Dermis microvascular lymphatic vessel endothelial cell (primary cell): Measurements from ENCODE around the gene PLEK2. TPM values are rescaled to one million over a fixed set of nuclear protein-coding genes. Genes with fewer than 3 reads are reported as not detected.

Source experiments
- DNase-seq, 2 donors: peaks; one replicate each; pipeline versions ENCODE4 v3.0.0 to v3.0.0-alpha.2; 2010; ENCODE audit warnings: low read depth in 2 of 2
- total RNA-seq: library from RNA; depleted of rRNA; stranded (reverse); fragments of >200 nt; gene quantifications from 2 replicates; pipeline ENCODE4 v1.2.1, GENCODE V29; 2014

The PLEK2 gene
- total RNA-seq, 1 donor from 2014 or later: 5.5 TPM

DNA sequence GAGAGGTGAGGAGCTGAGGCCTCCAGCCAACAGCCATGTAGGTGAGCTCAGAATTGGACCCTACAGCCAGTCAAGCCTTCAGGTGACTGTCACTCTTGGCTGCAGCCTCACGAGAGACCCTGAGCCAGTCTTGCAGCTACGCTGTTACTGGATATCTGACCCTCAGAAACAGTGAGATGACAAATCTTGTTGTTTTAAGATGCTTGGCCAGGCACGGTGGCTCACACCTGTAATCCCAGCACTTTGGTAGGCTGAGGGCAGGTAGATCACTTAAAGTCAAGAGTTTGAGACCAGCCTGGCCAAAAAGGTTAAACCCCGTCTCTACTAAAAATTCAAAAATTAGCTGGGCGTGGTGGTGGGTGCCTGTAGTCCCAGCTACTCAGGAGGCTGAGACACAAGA is 6.2 kb downstream of the PLEK2 start:
- DNase-seq: no peak

DNA sequence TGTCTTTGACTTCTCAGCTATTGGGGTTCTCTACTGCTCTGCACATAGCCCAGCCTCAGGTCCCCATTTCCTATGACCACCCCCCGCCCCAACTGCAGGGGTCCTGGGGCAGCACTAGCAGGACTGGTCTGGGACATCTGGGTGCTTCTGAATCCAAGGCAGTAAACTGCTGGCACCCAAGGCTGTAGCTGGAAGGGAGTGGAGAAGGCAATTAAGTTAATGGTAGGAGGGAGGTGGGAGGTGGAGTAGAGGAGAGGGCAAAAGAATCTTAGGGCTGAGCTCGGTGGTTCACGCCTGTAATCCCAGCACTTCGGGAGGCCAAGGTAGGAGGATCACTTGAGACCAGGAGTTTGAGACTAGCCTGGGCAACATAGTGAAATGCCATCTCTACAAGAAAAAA is 11.5 kb downstream of the PLEK2 start:
- DNase-seq: no peak

DNA sequence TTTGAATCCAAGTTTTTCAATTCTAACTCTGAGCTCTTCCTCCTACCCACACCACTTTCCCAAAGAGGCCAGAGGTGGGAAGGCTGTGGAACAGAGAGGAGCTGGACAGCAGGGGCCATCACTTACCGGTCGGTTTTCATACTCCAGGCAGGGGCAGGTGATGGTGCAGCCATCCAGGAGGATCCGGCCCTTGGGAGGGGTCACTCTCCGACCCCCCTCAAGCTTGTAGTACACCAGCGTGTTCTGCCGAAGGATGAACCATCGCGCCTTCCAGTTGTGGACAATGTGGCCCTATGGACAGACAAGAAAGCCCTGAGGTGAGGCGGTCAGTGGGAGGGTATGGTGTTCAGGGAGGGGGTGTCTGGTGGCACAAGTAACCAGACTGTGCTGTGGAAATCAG is 14.4 kb downstream of the PLEK2 start:
- DNase-seq: no peak

DNA sequence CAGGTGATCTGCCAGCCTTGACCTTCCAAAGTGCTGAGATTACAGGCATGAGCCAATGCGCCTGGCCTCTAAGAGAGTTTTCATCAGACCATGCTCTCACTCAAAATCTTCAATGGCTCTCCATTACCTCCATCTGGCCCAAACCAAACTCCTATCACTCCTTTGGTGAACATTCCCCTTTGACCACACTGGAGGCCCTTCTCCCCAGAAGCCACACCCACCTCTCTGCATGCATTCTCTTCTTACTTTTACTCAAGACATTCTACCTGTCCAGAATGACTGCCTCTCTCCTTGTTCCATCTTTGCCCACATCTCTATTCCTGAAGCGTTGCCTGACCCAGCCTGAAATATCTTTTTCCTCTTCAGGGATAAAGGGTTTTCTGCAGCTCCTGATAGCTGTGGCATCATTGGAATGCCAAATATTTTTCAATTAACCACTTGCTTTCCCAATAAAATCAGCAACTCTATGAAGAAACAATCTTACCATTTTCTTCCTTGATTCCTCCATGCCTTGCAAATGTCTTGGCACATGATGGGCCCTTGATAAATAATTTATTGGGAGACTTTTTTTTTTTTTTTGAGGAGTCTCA is 15.5 kb downstream of the PLEK2 start:
- DNase-seq: no peak

DNA sequence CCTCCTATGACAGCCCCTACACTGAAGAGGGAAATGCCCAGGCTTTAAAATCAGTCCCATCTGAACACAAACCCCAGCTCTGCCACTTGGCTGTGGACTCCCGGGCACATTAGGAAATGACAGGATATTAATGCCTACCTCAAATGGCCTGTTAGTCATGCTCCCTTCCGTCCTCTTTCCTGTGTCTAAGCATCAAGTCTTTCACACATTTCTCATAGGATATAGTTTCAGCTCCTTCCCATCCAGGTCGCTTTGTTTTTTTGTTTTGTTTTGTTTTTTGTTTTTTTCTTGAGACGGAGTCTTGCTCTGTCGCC is 16.1 kb downstream of the PLEK2 start:
- peak in 1 of 2 donors; percentile 68 for DNase-seq

DNA sequence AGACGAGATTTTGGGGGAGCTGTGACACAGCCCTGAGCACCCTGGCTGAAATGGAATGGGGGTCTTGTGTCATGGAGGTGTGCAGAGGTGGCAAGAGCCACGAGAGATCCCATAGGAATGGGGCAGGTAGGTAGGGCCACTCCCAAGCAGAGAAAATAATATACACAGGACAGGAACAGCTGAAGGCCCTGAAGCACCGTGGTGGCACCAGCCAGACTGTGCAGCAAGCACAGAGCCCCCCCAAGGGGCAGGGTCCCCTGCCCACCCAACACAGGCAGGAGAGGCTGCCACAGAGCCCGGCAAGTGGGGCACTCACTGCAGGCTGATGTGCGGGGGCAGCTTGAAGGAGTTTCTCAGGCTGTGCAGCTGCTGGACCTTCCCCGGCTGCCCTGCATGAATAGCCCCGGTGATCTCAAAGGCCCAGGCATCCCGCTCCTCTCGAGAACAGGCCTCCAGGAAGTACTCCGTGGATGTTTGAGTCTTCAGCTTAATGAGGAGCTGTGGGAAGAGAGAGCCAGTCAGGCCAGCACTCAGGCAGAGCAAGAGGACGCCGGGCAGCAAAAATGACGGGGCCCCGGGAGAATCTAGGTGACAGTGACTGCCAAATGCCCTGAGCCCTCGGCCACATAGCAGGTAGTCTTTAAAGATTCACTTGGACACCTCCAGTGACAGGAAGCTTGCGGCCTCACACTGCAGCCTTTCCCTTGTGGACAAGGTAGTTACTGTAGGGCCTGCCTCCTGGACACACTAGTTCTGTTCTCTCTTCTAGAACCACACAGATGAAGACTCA is 16.7 kb downstream of the PLEK2 start:
- DNase-seq: peak in 1 of 2 donors; percentile 5

DNA sequence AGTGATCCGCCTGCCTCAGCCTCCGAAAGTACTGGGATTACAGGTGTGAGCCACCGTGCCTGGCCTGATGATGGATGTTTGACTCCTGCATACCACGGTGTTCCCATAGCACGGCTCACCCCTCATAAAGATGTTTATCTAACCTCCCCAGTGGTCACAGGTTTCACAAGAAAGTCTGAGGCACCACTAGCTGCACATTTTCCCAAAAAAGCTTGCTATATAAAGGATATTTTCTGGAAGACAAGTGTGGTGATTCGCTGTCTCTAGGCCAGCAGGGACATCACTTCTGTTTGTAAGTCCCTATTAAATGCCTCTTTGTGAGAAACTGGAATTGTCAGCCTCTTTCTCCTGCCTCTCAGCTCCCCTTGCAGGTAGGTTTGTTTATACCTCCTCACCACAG is 18.3 kb downstream of the PLEK2 start:
- no peak for DNase-seq

DNA sequence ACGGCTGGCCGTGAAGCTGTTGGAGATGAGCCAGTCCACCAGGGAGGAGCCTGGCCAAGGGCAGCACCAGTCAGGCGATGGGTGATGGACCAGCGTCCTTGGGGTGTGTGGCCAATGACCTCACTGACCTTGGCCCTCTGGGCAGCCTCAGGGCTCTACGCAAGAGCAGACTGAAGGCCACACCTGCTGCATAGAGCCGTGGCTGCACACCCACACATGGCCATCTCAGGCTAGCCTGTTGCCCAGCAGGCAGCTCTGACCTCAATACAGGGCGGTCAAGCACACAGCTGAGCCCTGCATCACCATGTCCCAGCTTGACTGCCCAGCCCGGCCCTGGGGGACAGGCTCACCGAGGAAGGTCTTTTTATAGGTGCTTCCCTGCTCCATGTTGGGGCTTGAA is 19.2 kb downstream of the PLEK2 start:
- DNase-seq: no peak

DNA sequence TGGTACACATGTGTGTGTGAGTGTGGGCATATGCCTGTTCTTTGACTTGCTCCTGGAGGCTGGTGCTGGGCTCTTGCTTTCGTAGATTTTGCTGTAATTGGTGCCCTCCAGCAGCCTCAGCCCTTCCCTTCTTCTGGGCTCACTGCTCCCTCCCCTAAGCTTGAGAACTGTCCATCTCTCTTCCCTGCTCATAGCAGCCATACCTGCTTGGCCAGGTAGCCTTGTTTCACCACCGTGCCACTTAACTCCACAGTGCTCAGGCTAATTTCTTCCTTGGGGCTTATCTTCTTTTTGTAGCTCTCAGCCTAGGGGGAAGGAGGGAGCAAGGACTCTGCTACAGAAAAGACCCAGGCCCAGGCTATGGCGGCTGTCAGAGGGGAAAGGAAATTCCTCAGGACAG is 19.8 kb downstream of the PLEK2 start:
- no peak for DNase-seq

DNA sequence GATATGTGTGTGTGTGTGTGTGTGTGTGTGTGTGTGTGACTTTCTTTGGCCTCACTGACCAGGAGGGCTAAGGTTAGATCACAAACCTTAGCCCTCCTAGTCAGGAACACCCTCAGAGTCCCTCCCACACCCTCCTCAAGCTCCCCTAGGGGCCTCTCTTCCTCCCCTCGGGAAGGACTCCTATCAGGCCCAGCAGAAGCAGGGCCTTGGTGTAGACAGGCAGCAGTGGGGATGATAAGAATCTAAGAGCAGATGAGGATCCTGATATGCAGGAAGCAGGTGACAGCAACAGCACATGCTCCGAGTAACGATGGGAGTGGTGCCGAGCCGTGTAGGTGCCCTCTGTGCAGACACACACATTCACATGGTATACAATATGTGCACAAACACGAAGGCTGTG is 20.7 kb downstream of the PLEK2 start:
- no peak for DNase-seq

DNA sequence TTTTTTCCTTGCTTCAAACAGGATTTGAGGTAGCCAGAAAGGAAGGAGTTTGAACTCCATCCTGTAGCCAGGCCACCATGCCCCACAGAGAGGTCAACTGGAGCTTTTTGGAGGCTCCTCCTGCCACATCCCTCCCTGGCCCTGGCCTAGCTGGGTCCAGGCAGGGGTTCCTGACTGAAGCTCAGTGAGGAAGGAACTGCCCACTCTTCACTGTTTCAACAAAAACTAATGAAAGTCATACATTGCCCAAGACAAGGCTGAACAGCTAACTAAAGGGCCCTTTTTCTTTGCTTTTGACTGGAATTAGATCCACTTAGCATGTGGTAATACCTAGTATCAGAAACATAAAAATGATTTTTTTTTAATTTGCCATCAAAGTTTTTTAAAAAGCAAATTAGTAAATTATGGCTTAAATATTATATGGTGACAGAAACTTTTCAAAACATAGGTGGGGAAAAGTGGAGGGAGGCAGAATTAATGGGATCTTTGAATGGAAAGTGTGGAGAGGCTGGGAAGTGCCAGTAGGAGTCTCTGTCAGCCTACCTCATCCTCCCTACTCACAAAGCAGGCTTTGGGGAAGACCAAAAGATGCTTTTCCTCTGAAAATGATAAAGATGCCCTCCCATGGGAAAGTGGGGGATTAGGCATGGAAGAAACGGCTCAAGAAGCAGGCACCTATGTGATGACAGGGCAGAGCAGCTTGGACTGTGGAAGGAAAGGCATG is 22.0 kb downstream of the PLEK2 start:
- DNase-seq: no peak

DNA sequence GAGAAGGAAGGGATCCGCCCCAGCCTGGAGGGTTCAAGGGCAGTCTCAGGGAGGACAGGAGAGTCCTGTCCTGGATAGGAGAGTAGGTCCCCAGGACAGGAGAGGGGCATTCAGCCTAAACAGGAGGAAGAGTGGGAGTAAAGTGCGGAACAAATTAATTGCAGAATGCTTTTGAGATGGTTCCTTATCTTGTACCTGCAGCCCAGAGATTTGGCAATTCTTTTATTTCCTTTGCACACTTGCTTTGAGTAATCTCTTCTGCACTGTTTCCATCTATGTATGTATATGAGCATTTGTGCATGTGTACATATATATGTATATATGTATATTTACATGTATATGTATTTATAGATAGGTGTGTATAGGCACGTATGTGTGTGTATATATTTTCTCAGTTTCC is 22.7 kb downstream of the PLEK2 start:
- no peak for DNase-seq

DNA sequence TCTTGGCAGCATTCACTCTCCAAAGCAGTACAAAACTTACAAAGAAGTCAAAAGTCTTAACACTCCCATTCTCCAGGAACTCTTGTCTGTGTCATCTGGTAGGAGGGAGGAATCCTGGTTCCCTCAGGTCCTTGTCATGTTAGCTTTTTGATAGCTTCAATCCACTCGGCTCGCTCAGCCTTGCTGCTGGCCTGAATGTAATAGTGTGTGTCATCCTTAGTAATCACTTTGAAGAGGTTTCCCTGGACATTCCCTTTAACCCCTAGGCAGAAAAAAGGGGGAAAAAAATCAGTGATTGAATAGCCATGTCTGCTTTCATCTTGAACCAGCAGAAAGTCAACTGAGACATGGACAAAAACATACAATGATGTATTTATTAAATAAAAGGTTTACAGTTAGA is 24.8 kb downstream of the PLEK2 start:
- DNase-seq: no peak

DNA sequence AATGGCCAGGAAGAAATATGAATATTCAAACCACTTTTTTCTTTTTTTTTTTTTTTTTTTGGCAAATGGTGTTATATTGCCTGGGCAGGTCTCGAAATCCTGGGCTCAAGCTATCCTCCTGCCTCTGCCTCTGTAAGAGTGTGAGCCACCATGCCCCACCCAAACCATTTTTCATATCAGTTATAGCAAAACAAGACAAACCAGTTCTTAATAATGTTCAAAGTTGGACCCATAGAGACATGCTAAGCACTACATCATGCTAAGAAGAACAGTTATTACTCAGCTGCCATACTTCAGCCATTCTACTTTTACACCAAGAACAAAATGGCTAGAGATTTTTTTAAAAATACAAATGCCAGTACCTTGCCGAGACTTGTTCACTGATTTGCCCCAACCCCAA is 26.3 kb downstream of the PLEK2 start:
- no peak for DNase-seq

DNA sequence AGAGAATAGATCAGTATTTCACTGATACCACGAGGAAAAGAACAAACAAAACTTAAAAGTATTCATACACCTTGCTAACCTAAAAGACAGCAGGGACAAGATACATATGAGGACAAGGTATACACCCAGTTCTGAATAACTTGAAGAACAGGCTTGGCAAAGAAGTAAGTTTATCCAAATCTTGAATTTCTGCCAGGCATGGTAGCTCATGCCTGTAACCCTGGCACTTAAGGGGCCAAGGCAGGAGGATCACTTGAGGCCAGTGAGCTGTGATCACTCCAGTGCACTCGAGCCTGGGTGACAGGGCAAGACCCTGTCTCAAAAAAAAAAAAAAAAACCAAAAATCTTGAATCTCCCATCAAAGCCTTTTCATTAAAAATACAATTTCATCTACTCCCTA is 26.8 kb downstream of the PLEK2 start:
- DNase-seq: no peak

DNA sequence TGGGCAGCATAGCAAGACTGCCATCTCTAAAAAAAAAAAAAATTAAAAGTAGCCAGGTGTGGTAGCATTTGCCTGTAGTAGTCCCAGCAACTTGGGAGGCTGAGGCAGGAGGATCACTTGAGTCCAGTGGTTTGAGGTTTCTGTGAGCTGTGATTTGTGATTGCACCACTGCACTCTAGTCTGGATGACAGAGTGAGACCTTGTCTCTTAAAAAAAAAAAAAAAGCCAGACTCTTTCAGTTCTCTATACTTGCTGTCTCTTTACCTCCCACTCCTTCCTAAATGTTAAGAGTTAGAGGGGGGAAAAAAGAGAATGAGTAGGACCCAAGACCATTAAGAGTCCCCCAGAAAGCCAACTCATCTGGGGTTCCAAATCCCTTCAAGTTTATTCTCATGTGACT is 34.0 kb downstream of the PLEK2 start:
- DNase-seq: no peak

DNA sequence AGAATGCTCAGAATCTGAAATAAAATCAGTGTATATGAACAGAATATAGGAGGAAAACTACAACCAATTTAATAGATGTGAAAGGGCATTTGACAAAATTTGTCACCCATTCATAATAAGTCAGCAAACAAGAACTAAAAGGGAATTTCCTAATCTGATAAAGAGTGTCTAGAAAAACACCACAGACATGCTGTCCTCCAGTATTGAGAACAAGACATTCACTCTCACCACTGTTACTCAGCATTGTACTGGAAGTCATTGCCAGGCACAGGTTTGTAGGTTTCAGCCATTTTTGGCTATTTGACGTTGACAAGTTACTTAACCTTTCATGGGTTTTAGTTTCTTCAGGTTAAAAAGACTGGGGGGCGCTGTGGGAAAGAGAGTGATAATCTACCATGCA is 38.6 kb downstream of the PLEK2 start:
- no peak for DNase-seq

DNA sequence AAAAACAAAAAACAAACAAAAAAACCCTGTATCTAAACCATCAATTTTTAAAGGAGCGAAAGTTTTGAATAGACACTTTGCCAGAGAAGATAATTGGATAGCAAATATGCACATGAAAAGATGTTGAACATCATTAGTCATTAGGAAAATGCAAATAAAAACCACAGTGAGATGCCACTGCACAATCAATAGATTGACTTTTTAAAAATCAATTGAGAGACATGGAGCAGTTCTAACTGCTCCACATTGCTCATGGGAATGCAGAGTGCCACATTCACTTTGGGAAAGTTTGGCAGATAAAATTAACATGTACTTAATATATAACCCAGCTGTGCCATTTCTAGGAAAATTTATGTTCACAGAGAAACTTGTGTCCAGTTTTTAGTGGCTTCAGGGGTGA is 39.1 kb downstream of the PLEK2 start:
- no peak for DNase-seq

DNA sequence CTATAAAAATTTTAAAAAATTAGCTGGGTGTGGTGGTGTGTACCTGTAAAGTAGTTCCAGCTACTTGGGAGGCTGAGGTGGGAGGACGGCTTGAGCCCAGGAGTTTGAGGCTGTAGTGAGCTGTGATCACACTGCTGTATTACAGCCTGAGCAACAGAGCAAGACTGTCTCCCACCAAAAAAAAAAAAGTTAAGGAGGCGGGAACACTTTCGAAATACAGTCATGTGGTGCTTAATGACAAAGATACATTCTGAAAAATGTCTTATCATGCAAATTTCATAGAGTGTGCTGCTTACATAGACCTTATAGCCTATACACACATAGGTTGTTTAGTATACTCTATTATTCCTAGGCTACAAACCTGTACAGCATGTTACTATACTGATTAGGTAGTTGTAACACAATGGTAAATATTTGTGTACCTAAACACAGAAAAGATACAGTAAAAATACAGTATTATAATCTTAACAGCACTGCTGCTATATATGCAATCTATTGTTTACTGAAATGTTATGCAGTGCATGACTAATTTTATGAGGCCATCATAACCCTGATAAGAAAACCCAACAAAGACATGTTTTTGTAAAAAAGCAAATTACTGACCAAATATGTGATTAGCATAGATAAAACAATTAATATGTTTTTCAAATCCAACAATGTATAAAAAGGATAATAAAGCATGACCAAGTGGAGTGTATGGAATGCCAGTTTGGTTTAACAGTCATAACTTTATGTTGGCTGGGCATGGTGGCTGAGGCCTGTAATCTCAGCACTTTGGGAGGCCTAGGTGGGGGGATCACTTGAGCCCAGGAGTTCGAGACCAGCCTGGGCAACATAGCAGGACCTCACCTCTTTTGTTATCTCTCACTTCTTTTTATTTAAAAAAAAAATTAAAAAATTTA is 40.5 kb downstream of the PLEK2 start:
- DNase-seq: no peak

DNA sequence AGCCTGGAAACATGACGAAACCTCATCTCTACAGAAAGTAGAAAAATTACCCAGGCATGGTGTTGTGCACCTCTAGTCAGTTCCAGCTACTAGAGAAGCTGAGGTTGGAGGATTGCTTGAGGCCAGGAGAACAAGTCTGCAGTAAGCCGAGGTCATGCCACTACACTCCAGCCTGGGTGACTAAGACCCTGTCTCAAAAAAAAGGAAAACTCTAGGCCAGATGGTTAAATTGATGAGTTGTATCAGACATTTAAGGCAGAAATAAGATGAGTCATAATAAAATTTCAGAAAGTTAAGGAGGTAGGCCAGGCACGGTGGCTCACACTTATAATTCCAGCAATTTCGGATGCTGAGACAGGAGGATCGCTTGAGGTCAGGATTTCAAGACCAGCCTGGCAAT is 41.1 kb downstream of the PLEK2 start:
- DNase-seq: no peak

DNA sequence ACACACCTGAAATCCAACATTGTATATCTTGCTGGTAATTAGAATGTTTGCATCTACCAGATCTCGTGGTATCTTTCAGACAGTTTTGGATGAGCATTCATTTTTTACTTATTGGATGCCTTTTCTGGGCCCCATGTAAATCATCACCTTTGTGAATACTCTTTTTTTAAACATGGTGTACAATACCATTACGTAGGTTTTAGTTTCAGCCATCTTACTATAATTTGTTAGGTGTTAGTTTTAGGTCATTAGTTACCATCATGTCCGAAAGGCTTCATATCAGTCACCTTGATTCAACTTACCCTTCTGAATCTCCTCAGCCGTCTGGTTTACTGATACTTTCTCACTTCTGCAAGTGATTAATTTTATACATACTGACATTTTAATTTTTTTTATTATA is 46.5 kb downstream of the PLEK2 start:
- no peak for DNase-seq
